Measurements from ENCODE around the gene STX16.

STX16 gene

DNA sequence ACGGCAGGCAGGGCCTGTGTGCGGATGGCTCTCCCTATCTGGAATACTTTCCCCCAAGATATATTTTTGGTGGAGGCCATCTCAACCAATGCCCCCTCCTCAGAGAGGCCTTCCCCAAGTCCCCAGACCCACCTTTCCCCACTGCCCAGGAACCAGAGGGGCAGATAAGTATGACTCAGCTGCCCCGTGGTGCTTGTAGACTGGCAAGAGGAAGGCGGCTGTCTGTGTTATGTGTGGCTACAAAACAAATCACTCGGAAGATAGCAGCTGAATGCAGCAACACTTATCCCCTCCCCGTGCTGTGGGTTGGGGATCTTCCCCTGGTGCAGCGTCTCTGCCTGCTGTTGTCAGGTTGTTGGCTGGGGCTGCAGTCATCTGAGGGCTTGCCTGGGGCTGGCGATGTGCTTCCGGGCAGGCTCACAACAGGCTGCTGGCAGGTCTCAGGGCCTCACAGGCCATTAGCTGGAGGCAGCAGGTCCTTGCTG is 48.6 kb downstream of the STX16 start:
- DNase-seq = no peak

DNA sequence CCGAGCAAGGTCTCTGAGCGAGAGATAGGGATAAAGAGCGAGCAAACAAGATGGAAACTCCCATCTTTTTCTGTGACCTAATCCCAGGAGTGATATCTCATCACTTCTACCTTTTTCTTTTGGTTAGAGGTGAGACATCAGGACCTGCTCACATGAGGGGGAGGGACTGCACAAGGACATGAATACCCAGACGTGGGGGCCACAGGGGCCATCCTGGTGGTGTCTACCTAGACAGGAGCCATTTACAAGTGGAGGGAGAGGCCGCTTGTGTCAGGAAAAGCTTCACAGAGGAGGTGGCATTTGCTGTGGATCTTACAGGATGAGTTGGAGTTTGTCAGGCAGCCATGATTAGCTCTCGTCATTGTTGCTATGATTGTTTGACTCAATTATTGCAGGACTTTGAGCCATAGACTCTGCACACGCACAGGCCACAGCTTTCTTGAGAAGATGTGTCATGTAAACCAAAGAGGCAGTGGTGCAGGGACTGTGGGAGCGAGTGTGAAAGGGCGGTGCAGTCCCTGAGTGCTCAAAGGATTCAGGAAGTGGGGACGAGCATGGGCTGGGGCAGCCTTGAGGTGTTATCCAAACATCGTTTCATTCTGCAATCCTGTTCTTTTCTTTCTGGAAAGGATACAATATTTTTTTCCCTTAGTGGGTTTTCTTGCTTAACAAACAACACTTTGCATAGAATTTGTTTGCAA is 49.2 kb downstream of the STX16 start:
- no peak for DNase-seq

DNA sequence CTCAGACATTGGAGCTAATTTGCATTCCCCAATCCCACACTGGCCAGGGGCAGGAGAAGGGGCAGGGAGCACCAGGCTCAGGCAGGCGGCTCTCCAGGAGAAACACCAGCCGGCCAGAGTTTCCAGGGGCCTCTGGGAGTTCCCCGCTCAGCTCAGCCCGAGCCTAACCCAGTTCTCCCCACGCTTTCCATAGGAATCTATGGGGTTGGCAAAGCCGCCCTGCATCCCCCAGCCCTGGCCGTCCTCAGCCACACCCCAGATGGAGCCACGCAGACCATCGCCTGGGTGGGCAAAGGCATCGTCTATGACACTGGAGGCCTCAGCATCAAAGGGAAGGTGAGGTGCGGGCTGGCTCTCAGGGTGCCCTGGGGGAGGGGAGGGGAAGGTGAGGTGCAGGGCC is 49.7 kb downstream of the STX16 start:
- no peak for DNase-seq

DNA sequence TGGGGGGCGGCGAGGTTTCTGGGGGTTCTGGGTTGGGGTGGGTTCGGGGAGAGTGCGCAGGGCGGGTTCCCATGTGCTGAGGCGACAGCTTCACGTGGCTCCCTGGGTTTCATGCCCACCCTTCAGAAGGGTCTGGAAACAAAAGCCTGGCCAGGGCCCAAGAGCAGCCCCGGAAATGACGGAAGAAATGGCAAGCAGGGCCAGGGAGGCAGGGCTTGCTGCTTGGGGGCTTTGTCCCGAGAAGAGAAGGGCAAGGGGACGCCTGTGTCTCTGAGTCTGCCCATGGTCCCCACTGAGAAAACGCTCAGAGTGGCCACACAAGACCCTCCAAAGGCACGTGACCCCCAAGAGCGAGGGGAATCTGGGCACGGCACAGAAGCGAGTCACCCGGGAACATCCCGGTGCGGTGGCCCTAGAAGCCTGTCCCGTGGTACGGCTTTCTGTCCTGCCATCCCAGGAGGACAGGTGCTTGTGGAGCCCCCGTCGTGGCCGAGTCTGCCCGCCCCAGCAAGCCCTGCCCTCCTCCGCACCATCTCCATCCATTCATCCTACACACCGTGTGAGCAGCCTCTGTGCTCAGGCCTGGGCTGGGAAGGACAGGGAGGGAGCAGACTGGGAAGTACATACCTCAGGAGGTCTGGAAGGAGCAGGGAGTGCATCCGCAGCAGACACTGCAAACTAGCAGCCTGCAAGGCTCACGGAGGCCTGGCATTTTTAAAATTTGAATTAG is 50.5 kb downstream of the STX16 start:
- DNase-seq = no peak

DNA sequence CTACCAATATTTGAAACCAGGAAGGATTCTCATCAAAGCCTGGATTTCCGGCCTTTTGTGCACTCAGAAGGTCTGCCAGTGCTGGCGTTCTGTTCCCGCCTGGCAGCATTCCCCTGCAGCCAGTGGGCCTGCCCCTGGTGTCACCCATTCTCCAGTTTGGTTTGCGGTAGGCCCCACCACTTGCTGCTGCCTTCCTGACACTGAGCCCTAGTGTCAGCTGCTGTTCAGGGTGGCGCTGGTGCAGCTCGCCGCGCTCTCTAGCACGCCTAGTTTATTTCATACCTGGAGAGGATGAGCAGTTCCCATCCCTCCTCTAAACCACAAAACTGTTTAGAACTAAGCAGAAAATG is 51.1 kb downstream of the STX16 start:
- no peak for DNase-seq

DNA sequence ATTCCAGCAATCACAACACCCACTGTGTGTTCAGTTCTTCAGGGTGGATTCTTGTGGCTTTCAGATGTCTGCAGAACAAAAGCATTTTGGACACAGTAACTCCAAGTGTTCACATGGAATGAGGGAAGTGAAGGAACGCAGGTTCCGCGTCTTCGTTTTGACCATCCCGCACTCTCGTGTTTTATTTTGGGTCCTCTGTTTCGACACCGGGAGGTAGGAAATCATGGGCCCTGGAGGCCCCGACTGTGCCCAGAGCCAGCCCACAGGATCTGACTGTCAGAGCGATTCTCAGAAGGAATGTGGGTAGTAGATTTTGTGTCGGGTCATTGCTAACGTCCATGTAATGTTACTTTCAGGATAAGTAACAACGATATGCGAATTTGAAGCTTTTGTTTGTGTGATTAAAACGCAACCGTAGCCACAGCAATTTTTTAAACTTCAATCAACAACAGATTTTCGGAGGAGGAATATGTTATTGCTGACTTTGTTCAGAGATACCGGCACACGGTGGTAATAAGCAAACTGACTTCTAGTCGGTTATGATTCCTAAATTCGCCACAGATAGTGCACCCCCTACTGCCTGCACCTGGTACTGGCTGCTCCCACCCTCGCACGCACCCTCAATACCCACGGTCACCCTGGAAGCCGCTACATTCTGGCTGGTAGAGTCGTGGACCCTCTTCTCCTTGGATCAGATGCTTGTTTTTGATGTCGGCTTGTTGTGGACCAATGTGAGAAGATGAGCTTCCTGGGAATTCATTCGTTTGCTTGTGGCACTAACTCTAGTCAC is 52.0 kb downstream of the STX16 start:
- DNase-seq = no peak

DNA sequence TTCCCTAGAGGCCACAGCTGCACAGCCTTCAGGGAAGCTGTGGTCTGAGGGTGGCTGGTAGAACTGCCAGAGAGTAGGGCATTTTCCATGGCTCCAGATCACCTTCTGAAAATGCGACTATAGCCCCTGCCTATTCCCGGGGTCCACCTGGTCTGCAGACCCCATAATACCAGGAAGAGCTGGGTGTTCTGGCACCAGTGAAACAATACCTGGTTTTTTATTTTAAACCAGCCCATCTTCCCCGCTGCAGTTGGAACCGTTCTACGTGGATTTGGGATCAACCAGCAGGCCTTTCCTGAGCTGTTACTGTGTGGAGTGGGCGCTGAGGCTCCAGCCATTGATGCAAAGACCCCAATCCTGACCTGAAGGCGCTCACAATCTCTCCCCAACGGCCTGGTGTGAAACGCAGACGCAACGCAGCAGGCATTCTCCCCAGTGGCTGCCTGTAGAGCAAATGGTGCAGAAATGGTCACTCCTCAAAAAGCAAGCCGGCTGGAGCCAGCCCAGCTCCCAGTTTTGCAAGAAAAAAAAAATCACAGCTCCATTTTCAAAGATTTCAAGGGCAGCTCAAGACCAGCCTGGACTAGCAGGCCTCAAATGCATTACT is 52.8 kb downstream of the STX16 start:
- no peak for DNase-seq

DNA sequence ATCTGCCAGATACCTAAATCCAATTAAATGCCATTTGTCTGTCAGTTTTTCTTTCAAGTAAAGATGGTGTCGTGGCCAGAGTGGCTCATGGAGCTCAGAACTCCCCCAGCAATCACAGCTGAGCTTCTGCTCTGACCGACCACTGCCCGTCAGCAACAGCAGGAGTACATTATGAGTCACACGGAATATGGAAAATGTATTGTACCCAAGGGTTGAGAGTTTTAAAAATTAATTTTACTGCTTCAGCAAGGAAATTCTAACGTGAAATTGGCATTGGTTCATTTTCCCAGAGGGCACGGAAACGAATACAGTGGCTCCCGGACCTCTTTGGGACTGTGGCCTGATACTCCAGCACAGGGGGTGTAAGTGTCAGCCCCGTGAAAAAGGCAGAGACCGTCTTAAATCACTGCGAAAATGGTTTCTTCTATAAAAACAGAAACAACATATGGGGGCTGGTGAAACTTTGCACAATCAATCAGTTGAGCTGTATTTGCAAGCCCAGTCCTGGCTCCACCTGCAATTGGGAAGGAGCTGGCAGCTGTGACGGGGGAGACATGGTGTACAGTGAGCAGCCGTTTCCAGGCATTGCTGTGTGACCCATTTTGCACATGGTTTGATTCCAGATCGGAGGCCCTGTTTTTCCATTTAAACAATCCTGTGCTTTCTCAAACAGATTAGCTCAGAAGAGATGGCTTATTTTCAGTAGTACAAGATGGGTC is 54.3 kb downstream of the STX16 start:
- DNase-seq = no peak

DNA sequence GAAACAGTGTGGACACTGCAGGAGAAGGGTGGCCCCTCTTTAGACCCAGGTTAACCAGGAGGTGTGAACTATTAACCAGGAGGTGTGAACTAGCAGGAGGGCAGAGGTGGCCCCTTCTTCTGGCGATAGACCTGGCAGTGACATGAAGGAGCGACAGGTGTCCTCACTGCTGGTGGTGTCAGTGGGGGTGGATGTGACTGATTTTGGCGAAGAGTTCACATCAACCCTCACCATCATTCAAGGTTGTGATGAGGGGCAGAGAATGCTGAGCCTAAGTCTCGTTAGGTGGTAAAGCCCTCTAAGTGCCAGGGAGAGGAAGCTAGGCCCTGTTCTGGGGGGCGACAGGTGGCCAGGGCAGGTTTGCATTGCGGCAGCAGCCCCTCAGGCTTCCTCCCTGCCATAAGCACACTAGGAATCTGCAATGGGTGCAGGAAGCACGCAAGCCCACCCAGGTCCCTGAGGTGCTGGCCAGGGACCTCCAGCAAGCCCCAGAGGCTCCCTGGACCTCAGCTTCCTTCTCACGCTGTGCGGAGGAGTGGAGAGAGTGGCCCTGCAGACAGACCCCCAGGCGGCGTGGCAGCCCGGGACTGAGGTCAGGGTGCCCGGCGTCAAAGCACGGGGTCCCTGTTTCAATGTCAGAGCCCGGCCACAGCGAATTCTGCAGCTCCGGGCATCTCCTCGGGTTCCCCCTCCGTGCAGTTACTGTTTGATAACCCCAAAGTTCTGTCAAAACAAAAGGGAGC is 55.2 kb downstream of the STX16 start:
- DNase-seq = no peak

DNA sequence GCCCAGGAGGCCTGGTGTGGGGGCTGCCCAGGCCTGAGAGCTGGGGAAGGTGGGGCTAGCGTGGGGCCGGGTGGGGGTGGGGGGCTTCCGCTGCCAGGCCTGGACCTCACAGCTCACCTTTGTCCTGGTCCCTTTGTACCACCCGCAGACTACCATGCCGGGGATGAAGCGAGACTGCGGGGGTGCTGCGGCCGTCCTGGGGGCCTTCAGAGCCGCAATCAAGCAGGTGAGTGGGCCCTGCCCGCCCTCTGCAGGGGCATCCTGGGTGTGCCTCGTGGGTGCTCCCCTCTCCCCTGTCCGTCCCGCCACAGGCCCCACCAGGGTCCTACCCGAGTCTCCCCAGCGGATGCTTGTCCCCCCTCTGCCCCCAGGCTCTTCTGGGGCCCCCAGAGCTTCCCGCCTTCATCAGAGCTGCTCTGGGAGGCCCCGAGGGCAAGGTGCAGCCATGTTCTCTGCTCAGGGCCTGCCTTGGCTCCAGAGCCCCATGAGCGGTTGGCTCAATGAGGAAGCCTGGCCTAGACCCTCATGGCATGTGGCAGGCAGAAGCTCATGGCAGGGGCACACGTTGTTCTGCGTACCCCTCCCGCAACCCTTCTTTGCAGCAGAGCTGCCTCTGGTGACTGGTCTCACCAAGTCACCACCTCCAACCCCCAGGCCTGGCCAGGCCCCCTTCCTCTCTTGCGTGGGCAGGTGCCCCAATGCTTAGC is 56.0 kb downstream of the STX16 start:
- DNase-seq = no peak

DNA sequence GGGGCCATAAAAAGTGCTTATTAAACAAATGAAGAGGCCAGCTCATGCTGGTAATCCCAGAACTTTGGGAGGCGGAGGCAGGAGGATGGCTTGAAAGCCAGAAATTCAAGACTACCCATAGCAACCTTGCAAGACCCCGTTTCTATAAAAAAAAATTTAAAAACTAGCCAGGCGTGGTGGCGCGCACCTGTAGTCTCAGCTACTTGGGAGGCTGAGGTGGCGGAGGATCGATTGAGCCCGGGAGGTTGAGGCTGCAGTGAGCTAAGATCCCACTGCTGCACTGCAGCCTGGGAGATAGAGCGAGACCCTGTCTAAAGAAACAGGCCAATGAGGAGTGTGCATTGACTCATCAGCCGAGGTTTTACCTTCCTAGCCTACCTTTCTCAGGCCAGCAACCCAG is 56.7 kb downstream of the STX16 start:
- no peak for DNase-seq

DNA sequence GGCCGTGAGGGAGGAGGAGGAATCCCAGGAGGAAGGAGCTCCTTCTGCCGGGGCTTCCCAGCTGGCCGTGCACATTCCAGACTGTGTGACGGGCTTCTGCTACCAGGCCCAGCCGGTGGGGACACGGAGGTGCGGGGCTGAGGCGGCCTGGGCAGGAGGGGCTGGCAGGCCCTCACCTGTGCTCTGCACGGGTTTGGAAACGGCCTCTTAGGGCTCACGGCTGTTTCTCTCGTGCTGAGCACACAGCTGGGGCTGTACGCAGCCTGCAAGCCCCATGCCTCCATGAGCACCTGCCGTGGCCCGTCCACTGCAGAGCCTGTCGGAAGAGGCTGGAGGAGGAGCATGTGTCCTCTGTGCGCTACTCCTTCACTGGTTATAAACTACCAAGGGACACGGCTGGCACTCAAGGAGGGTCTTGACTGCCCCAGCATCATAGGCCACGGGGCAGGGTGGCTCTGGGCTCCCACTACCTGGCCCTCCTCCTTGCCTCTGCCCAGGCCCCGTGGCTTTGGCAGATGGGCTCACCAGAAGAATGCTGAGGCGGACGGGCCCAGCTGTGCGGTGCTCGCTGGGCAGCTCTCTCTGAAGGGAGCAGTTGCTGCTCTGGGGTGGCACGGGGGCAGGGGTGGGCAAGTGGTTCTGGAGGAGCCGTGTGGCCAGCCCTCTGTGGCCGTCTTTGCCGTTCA is 57.3 kb downstream of the STX16 start:
- DNase-seq = no peak

DNA sequence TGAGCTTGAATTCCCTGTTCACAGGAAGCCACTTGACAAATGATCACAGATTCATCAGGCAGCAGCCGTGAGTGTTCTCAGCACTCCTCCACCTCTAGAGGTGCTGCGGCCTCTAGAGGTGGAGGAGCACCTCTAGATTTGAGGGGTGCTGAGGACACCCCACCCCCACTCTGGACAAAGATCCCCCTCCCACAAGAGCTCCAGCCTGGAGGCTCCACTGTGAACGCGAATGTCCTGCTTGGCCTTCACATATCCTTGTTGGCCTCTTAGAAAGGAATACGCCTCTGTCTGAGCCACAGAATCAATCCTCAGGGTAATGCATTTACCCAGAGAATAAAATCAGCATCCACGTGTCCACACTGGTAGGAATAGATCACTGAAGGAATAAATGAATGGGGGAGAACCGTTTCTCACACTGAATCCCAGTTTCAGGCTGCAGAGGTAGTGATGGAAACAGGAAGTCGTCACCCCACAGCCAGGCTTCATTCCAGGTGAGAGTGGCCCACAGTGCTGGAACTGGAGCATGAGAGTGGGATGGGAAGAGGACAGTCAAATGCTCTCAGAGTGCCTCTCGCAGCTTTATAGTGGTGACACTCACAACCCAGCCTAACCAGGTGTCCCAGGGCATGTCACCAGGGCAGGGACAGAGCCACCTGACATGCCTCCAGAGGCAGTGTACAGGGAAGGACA is 58.1 kb downstream of the STX16 start:
- DNase-seq = no peak

DNA sequence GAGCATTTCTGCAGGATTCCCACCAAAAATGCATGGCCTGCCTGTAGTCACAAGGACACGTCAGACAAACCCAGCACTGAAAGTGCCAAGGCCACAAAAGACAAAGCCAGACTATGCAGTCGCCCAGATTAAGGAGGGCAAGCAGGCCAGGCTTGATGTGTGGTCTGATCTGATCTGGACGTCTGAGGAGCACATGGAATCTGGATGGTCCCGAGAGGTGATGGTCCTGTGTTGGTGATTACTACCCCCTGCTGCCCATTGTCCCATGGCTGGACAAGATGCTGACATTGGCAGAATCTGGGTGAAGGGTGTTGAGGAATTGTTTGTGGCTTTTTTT is 58.6 kb downstream of the STX16 start:
- no peak for DNase-seq

DNA sequence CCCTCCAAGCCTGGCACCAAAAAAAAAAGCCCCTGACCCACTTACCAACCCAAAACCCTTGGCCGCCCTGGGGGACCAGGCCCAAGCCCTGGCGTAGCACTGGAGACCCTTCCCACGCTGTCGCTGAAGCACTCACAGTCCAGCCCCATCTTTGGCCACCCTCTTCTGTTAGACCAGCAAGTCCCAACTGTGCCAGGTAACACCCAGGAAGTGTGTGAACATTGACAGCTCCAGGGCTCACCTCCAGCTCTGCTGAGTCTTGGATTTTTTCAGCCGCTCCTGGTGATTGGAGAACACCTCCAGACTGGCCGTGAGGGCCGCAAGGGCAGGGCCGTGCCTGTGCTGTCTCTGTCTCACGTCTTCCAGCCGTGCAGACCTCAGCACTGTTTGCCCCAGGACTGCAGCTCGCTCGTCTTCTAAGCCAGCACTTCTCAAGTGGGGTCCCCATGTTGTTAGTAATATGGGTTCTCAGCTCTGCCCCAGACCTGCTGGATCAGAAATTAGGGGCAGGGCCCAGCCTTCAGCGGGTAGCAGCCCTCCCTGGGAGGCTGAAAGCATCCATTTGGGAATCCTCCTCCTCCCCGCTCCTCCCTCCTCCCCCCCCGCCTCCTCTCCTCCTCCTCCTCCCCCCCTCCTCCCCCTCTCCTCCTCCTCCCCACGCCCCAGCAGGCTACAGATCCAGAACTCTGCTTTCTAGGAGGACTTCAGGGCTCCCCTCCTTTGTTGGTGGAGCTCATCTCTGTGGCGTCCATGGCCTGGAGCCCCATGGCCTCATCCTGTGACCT is 59.6 kb downstream of the STX16 start:
- DNase-seq = no peak

DNA sequence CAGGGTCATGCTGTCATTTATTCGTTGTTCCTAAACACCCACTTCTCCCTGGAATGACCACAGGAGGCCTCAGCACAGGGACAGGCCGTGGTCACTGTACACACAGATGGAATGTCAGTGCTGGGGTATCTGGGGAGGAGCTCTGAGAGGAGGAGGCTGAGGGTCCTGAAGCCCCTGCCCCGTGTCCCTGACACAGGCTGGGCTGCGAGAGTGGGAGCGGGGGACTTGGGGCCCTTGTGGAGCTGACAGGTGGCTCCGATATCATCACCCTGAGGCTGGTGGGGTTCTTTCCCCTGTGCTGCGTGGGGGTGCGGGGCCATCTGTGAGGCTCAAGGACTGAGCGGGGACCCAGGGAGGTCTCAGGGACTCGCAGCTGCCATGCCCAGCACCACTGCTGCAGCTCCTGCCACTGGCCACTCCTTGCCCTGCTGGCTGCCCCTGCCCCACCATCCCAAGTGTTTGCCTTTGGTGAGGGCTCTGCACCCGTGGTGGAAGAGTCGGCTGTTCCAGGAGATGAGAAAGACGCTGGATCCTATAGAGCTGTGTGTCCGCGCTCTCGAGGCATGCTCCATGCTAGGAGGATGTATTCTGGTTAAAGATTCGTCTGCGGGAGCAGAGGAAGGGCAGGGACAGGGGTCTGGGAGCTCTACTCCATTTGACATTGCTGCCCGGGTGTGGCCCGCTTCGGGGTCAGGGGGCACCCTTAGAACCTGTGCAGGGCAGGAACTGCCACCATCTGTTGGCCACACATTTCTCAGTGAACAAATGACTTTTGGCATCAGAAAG is 60.4 kb downstream of the STX16 start:
- DNase-seq = no peak

DNA sequence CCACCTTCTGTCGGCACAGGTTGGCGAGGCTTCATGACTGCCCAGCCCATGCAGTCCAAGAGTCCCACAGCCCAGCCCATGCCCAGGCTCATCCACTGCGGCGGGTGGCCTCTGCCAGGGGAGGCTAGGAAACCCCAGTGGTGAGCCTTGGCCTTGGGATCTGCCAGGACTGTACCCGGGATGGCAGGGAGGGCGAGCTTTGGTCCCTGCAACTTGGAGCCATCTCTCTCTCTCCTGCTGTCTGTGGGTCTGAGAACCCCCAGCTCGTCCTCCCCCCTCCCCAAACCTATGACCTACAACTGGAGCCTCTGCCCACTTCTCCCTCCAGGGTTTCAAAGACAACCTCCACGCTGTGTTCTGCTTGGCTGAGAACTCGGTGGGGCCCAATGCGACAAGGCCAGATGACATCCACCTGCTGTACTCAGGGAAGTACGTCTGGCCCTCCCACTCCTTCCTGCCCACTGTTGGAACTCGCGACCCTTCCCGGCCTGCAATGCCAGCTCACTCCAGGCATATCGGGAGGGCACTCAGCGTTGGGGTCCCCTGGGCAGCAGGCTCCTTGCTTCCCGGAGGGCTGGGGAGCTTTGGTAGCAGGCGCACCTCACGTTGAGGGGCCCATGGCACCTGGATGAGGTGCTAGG is 61.2 kb downstream of the STX16 start:
- no peak for DNase-seq

Data from CD4-positive, alpha-beta T cell treated with Interleukin-12 subunit alpha and Interleukin-12 subunit beta, for 1 hour (primary cell).